ENCODE measurements around the gene SLC7A5.

The SLC7A5 gene

GRCh38 chr16:87850009-87851006 lies 19.0 kb downstream of the SLC7A5 start:
- 62 to 74% methylated on average over 19 to 23 of the region's 25 CpGs for WGBS, 2 experiments (ENCODE audit: insufficient coverage in 2 of 2)
- Histone ChIP-seq H3K4me1 (ENCODE audit: control insufficient read depth, insufficient read depth, low read length, poor library complexity, severe bottlenecking) (peaks cover 66% of the 10 kb centered on the region), H3K9me3 (ENCODE audit: control insufficient read depth, low read length) (no peaks in the 10 kb centered on the region), H3K36me3 (ENCODE audit: control insufficient read depth, insufficient read depth, low read length) (peaks cover 65% of the 10 kb centered on the region), H3K4me3 (ENCODE audit: extremely low read depth, insufficient read depth, low read length, poor library complexity, severe bottlenecking) (no peak overlapping the region), H3K27ac (ENCODE audit: low read depth, low read length, severe bottlenecking) (no peak overlapping the region)

- WGBS, 2 experiments (ENCODE audit: insufficient coverage in 2 of 2) = 90 to 94% methylated on average over 14 to 16 of the region's 16 CpGs
- peaks cover 62% of the 10 kb centered on the region for H3K4me1 ChIP-seq (ENCODE audit: control insufficient read depth, insufficient read depth, low read length, poor library complexity, severe bottlenecking)
- no peak overlapping the region for H3K4me3 ChIP-seq (ENCODE audit: extremely low read depth, insufficient read depth, low read length, poor library complexity, severe bottlenecking)
- no peak overlapping the region for H3K27ac ChIP-seq (ENCODE audit: low read depth, low read length, severe bottlenecking)
- no peaks in the 10 kb centered on the region for H3K9me3 ChIP-seq (ENCODE audit: control insufficient read depth, low read length)
- peaks cover 63% of the 10 kb centered on the region for H3K36me3 ChIP-seq (ENCODE audit: control insufficient read depth, insufficient read depth, low read length)
Measured at GRCh38 chr16:87849419-87850008, 19.8 kb downstream of the SLC7A5 start.

- no peak overlapping the region for H3K4me3 ChIP-seq (ENCODE audit: extremely low read depth, insufficient read depth, low read length, poor library complexity, severe bottlenecking)
- H3K36me3 ChIP-seq (ENCODE audit: control insufficient read depth, insufficient read depth, low read length) = peaks cover 63% of the 10 kb centered on the region
- H3K9me3 ChIP-seq (ENCODE audit: control insufficient read depth, low read length) = no peaks in the 10 kb centered on the region
- peaks cover 58% of the 10 kb centered on the region for H3K4me1 ChIP-seq (ENCODE audit: control insufficient read depth, insufficient read depth, low read length, poor library complexity, severe bottlenecking)
- 89 to 95% methylated on average over 14 to 15 of the region's 18 CpGs for WGBS, 2 experiments (ENCODE audit: insufficient coverage in 2 of 2)
- H3K27ac ChIP-seq (ENCODE audit: low read depth, low read length, severe bottlenecking) = peak overlapping the region; percentile 6
Measured at GRCh38 chr16:87848676-87849345, 20.5 kb downstream of the SLC7A5 start.

GRCh38 chr16:87847785-87848675 lies 21.3 kb downstream of the SLC7A5 start:
- Histone ChIP-seq H3K4me3 (ENCODE audit: extremely low read depth, insufficient read depth, low read length, poor library complexity, severe bottlenecking) (no peak overlapping the region), H3K27ac (ENCODE audit: low read depth, low read length, severe bottlenecking) (peak overlapping the region; percentile 39), H3K4me1 (ENCODE audit: control insufficient read depth, insufficient read depth, low read length, poor library complexity, severe bottlenecking) (peaks cover 56% of the 10 kb centered on the region), H3K9me3 (ENCODE audit: control insufficient read depth, low read length) (no peaks in the 10 kb centered on the region), H3K36me3 (ENCODE audit: control insufficient read depth, insufficient read depth, low read length) (peaks cover 64% of the 10 kb centered on the region)
- WGBS, 2 experiments (ENCODE audit: insufficient coverage in 2 of 2) = 92 to 94% methylated on average over 26 to 27 of the region's 28 CpGs

GRCh38 chr16:87847467-87847784 lies 21.9 kb downstream of the SLC7A5 start:
- H3K4me1 ChIP-seq (ENCODE audit: control insufficient read depth, insufficient read depth, low read length, poor library complexity, severe bottlenecking) = peaks cover 50% of the 10 kb centered on the region
- no peak overlapping the region for H3K4me3 ChIP-seq (ENCODE audit: extremely low read depth, insufficient read depth, low read length, poor library complexity, severe bottlenecking)
- H3K36me3 ChIP-seq (ENCODE audit: control insufficient read depth, insufficient read depth, low read length) = peaks cover 70% of the 10 kb centered on the region
- no peaks in the 10 kb centered on the region for H3K9me3 ChIP-seq (ENCODE audit: control insufficient read depth, low read length)
- H3K27ac ChIP-seq (ENCODE audit: low read depth, low read length, severe bottlenecking) = peak overlapping the region; percentile 39
- WGBS, 2 experiments (ENCODE audit: insufficient coverage in 2 of 2) = 94 to 96% methylated on average over 4 to 7 of the region's 8 CpGs

GRCh38 chr16:87846705-87847466 lies 22.4 kb downstream of the SLC7A5 start:
- Histone ChIP-seq H3K9me3 (ENCODE audit: control insufficient read depth, low read length) (no peaks in the 10 kb centered on the region), H3K4me3 (ENCODE audit: extremely low read depth, insufficient read depth, low read length, poor library complexity, severe bottlenecking) (no peak overlapping the region), H3K36me3 (ENCODE audit: control insufficient read depth, insufficient read depth, low read length) (peaks cover 74% of the 10 kb centered on the region), H3K27ac (ENCODE audit: low read depth, low read length, severe bottlenecking) (peak overlapping the region; percentile 5), H3K4me1 (ENCODE audit: control insufficient read depth, insufficient read depth, low read length, poor library complexity, severe bottlenecking) (peaks cover 44% of the 10 kb centered on the region)
- 97% methylated on average over 20 to 24 of the region's 25 CpGs for WGBS, 2 experiments (ENCODE audit: insufficient coverage in 2 of 2)

GRCh38 chr16:87845807-87846619 lies 23.3 kb downstream of the SLC7A5 start:
- WGBS, 2 experiments (ENCODE audit: insufficient coverage in 2 of 2) = 94 to 98% methylated on average over 26 to 28 of the region's 31 CpGs
- H3K27ac ChIP-seq (ENCODE audit: low read depth, low read length, severe bottlenecking) = no peak overlapping the region
- peaks cover 74% of the 10 kb centered on the region for H3K36me3 ChIP-seq (ENCODE audit: control insufficient read depth, insufficient read depth, low read length)
- H3K9me3 ChIP-seq (ENCODE audit: control insufficient read depth, low read length) = no peaks in the 10 kb centered on the region
- no peak overlapping the region for H3K4me3 ChIP-seq (ENCODE audit: extremely low read depth, insufficient read depth, low read length, poor library complexity, severe bottlenecking)
- H3K4me1 ChIP-seq (ENCODE audit: control insufficient read depth, insufficient read depth, low read length, poor library complexity, severe bottlenecking) = peaks cover 42% of the 10 kb centered on the region

- no peak overlapping the region for H3K27ac ChIP-seq (ENCODE audit: low read depth, low read length, severe bottlenecking)
- no peaks in the 10 kb centered on the region for H3K9me3 ChIP-seq (ENCODE audit: control insufficient read depth, low read length)
- H3K4me3 ChIP-seq (ENCODE audit: extremely low read depth, insufficient read depth, low read length, poor library complexity, severe bottlenecking) = no peak overlapping the region
- WGBS, 2 experiments (ENCODE audit: insufficient coverage in 2 of 2) = 98 to 100% methylated on average over 5 to 12 of the region's 13 CpGs
- H3K4me1 ChIP-seq (ENCODE audit: control insufficient read depth, insufficient read depth, low read length, poor library complexity, severe bottlenecking) = peaks cover 40% of the 10 kb centered on the region
- H3K36me3 ChIP-seq (ENCODE audit: control insufficient read depth, insufficient read depth, low read length) = peaks cover 74% of the 10 kb centered on the region
Measured at GRCh38 chr16:87845213-87845612, 24.1 kb downstream of the SLC7A5 start.

GRCh38 chr16:87844809-87845208 lies 24.5 kb downstream of the SLC7A5 start:
- Histone ChIP-seq H3K4me1 (ENCODE audit: control insufficient read depth, insufficient read depth, low read length, poor library complexity, severe bottlenecking) (peaks cover 42% of the 10 kb centered on the region), H3K9me3 (ENCODE audit: control insufficient read depth, low read length) (no peaks in the 10 kb centered on the region), H3K36me3 (ENCODE audit: control insufficient read depth, insufficient read depth, low read length) (peaks cover 76% of the 10 kb centered on the region), H3K4me3 (ENCODE audit: extremely low read depth, insufficient read depth, low read length, poor library complexity, severe bottlenecking) (no peak overlapping the region), H3K27ac (ENCODE audit: low read depth, low read length, severe bottlenecking) (peak overlapping the region; percentile 10)
- WGBS, 2 experiments (ENCODE audit: insufficient coverage in 2 of 2) = 89 to 92% methylated on average over 13 of the region's 13 CpGs
